GM12874 (cell line): ENCODE data around the gene PKDCC.

Source experiments
- TF ChIP-seq, protein P1 (sequence below): IDR thresholded peaks from 2 replicates; pipeline ENCODE4 v1.5.1; 2011; ENCODE audit warnings: low read depth, mild to moderate bottlenecking, control low read depth, low read length, moderate library complexity; ENCODE audit not compliant: insufficient read depth

PKDCC gene

GRCh38 chr2:42057902-42058450 lies 10.2 kb downstream of the PKDCC start:
- TF ChIP-seq, protein P1, sequence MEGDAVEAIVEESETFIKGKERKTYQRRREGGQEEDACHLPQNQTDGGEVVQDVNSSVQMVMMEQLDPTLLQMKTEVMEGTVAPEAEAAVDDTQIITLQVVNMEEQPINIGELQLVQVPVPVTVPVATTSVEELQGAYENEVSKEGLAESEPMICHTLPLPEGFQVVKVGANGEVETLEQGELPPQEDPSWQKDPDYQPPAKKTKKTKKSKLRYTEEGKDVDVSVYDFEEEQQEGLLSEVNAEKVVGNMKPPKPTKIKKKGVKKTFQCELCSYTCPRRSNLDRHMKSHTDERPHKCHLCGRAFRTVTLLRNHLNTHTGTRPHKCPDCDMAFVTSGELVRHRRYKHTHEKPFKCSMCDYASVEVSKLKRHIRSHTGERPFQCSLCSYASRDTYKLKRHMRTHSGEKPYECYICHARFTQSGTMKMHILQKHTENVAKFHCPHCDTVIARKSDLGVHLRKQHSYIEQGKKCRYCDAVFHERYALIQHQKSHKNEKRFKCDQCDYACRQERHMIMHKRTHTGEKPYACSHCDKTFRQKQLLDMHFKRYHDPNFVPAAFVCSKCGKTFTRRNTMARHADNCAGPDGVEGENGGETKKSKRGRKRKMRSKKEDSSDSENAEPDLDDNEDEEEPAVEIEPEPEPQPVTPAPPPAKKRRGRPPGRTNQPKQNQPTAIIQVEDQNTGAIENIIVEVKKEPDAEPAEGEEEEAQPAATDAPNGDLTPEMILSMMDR = no peak

GRCh38 chr2:42059261-42059898 lies 11.6 kb downstream of the PKDCC start:
- TF ChIP-seq, protein P1 = no peak

- TF ChIP-seq, protein P1 = no peak
Measured at GRCh38 chr2:42060028-42060427, 12.2 kb downstream of the PKDCC start.

DNA sequence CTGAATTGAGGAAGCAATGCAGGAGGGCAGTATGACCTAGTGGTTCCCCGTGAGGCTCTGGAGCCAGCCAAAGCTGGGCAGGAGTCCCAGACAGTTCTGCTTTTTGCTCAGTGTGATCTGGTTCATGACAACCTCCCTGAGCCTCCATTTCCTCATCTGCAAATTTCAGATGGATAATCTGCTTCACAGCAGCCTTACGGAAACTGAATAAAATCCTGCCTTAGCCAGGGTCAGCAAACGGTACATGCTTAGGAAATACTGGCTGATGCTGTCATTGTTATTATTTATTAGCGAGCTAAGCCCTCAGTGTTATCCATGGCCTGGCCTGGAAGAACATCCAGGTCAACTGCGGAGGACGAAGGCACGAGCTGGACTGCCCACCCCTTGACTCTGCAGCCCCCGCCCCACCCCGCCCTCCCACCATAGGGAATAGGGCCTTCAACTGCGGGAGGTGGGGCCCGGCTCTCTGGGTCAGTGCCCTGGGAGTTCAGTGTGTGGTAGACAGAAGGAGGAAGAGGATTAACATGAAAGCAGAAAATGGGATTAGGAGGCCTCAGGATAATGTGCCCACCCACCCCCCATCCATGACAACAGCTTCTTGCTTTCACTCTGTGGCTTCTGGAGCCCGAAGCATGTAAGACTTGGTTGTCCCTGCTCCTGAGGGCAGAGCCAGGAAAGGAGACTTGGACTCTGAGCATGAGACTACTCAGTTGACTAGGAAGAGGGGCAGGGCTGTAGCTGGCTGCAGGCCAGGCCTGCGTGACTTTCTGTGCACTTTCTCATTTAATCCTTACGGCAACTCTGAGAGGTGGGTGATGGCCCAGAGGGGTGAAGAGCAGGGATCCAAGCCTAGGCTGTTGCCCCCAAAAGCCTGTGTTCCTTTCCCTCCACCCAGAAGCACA lies 13.1 kb downstream of the PKDCC start:
- TF ChIP-seq, protein P1 = no peak

DNA sequence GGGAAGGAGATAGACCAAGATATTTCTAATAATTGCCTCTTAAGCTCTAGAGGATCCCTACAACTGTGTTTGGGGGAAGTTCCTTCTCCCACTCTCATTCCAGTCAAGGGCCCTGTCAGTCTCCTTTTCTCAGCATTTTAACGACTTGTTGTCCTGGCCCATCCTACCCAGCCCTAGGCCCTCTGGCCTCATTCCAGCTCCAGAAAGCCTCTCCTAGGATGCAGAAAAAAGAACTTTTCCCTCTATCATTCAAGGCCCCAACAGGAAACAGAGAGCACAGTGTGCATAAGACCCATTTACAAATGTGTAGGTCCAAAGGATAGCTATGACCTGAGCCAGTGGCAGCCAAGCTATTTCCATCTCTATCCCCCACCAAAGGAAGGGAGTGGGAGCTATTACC lies 14.0 kb downstream of the PKDCC start:
- TF ChIP-seq, protein P1 = no peak

DNA sequence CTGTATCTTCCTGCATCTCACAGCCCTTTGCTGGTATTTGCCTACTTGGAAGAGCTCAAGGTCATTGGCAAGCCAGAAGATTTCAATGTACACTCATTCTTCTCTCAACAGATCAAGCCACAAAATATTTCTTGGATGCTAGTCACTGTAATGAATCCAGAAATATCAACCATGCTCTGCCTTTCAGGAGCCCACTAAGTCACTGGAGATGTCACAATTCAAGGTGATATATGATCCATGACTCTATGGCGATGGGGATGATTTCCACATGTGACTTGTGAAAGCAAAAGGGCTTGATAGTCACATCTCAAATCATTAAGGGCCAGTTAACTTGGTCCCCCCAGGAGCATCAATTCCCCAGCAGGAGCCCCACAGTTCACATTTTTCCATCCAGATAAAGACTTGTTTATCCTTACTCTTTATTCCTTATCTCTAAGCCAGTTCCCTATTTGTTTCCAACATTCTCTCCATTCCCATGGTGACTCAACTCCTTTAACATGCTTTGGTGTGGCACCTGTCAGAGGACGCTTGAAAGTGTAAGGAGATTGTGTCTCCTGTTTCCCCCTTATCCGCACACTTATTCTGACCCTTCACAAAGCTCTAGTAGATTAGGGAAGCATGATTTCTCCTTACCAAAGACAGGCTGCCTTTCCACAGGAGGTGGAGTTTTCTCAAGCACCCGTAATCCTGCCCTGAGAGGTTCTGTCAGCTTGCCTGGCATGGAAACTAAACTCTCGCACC lies 15.8 kb downstream of the PKDCC start:
- TF ChIP-seq, protein P1 = no peak

- TF ChIP-seq, protein P1 = no peak
Measured at GRCh38 chr2:42064417-42064942, 16.7 kb downstream of the PKDCC start.
